GM23338 (cell line): Measurements from ENCODE around the gene DBT. TPM values are rescaled to one million over a fixed set of nuclear protein-coding genes. Genes with fewer than 3 reads are reported as not detected.

Experiments
- CTCF ChIP-seq, 2 experiments: fragments of 200-600 bp in 1 of 2; sonication (generic) in 1 of 2; conservative IDR thresholded peaks; 2 replicates each; pipeline versions ENCODE4 v1.5.1 to v1.6.1; 2016 to 2017; ENCODE audit warnings: antibody characterized with exemption in 2 of 2, low read depth in 2 of 2, mild to moderate bottlenecking in 2 of 2, moderate library complexity in 1 of 2
- EZH2 ChIP-seq: fragments of 200-600 bp; sonication (generic); IDR thresholded peaks from one replicate; pipeline ENCODE4 v1.8.0; 2017; ENCODE audit warnings: antibody characterized with exemption, mild to moderate bottlenecking, low read depth; ENCODE audit not compliant: unreplicated experiment
- ZNF462 ChIP-seq: fragments of 250-450 bp; sonication (Bioruptor Pico); IDR thresholded peaks from 2 replicates; pipeline ENCODE4 v1.5.0; 2020; ENCODE audit warnings: mild to moderate bottlenecking, moderate library complexity
- microRNA counts: library from miRNA; unstranded; fragments of <30 nt; microRNA quantifications from one replicate; lab custom pipeline; 2017
- microRNA-seq: library from miRNA; unstranded; fragments of <30 nt; microRNA quantifications from one replicate; pipeline ENCODE4, GENCODE V29; 2017
- polyA plus RNA-seq: library from polyadenylated mRNA; unstranded; fragments of >200 nt; fragmentation: Nextera tagmentation; extraction: Ambion mirVana; gene quantifications from 2 replicates; pipeline ENCODE4 v1.2.1, GENCODE V29; 2016
- small RNA-seq: library from RNA; depleted of rRNA; stranded (forward); fragments of <200 nt; gene quantifications from one replicate; pipeline ENCODE3, GENCODE V24; 2014; ENCODE audit warnings: low replicate concordance
- total RNA-seq: library from RNA; depleted of rRNA; stranded (reverse); fragments of >200 nt; shearing (Covaris generic); gene quantifications from 2 replicates; pipeline ENCODE4 v1.2.3, GENCODE V29; 2014; rRNA removed

Gene DBT
- total and polyA plus RNA-seq, 2 experiments from 2014 or later, result 8.1 to 14.7 TPM

GRCh38 chr1:100137602-100138001 is 112.0 kb downstream of the DBT start (continued):
- TF ChIP-seq ZNF462 (no peak), EZH2 (no peak), CTCF (conservative IDR thresholded peaks at IDR 0.05; ENCODE audit: low read depth in 2 of 2) (no peak)

MicroRNA genes within 50 kb of the gene (microRNA counts, 767-probe panel; counts per million panel counts)
- microRNA hsa-miR-553 (lab: Ali Mortazavi, UCI), result not detected

Small RNA genes lying within 50 kb of the gene (microRNA-seq; reads per million reads assigned to microRNA genes)
- gene MIR553, result not detected

Small RNA genes lying within 50 kb of the gene (small RNA-seq; reads per million reads assigned to genes)
- gene AL445928.1 (not detected), gene MIR553 (not detected), gene RPL23AP90 (not detected)

Other genes with a start within 250 kb of the DBT start
- gene SASS6, start 116.9 kb downstream of the DBT start, total RNA-seq, result 16.7 and 17.0 TPM in 2 replicates
- gene SASS6, start 116.9 kb downstream of the DBT start, polyA plus RNA-seq, result 17.4 and 21.1 TPM in 2 replicates
- gene TRMT13, start 116.7 kb downstream of the DBT start, total RNA-seq, result 14.5 and 27.4 TPM in 2 replicates
- gene TRMT13, start 116.7 kb downstream of the DBT start, polyA plus RNA-seq, result 16.4 and 22.8 TPM in 2 replicates
- 0.87 TPM in 1 of 2 replicates, not detected in the other for gene LRRC39, start 71.6 kb downstream of the DBT start, total RNA-seq
- gene LRRC39, start 71.6 kb downstream of the DBT start, polyA plus RNA-seq, result 0.35 and 0.48 TPM in 2 replicates
- gene RTCA, start 16.4 kb upstream of the DBT start, total RNA-seq, result 27.5 and 36.6 TPM in 2 replicates
- 34.9 and 36.6 TPM in 2 replicates for gene RTCA, start 16.4 kb upstream of the DBT start, polyA plus RNA-seq
- 20.8 and 25.3 TPM in 2 replicates for gene CDC14A, start 102.7 kb upstream of the DBT start, total RNA-seq
- gene CDC14A, start 102.7 kb upstream of the DBT start, polyA plus RNA-seq, result 10.5 and 11.1 TPM in 2 replicates